ENCODE measurements around the gene GPER1.
"Not testable (repeated sequence)": the region's sequence is repeated elsewhere in the genome, so short reads cannot be mapped to it uniquely, and the experiment has no call there.

Gene GPER1

DNA sequence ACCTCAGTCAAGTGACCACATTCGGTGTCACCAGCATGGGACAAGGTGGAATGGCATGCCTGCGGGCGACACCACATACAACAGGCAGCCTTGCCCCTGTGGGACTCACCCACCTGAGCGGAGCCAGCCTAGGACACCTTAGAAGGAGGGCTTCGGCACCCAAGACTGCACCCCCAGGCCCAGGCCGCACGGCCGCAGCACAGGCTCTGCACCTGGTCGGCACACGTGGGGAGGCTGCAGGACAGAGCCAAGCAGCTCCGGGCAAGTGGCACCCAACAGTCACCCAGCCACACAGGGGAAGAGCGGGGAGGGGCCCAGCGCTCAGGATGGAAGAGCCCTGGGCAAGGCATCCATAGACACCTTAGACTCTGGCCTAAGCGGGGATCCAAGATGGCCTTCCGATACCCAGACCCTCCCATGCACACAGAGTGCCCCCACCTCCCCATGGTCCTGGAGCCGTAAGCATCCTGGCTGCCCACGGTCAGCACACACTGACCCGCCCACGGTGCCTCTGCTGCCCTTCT, 16.1 kb upstream of the GPER1 start:
- DNase-seq, result no peak

DNA sequence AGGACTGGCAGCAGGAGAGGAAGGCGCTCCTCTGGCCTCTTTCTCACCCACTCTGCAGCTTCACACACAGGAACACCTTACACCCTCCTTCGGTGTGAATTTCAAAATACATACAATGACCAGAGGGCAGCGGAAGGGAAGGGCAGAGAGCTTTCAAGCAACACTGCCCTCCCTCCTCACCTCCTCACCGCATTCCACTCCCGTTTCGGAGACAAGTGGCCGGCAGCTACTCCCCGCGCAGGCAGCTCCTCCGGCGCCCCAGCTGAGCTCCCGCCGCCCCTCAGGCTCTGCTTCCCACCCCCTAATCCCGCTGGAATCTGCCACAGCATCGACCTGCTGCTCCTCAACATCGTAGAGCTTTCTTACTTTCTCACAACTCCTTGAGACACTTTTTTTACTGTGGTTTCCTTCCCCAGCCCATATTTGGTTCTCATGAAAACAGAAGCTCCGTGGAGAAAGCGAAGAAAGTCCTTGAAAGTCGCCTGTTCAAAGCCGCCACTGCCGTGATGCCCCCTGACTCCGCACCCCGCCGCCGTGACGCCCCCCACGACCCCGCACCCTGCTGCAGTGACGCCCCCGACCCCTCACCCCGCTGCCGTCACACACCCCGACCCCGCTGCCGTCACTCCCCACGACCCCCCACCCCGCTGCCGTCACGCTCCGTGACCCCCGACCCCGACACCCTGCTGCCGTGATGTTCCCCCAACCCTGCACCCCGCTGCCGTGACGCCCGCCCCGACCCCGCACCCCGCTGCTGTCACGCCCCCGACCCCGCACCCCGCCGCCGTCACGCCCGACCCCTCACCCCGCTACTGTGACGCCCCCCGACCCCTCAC, 14.6 kb upstream of the GPER1 start:
- no peak for DNase-seq

DNA sequence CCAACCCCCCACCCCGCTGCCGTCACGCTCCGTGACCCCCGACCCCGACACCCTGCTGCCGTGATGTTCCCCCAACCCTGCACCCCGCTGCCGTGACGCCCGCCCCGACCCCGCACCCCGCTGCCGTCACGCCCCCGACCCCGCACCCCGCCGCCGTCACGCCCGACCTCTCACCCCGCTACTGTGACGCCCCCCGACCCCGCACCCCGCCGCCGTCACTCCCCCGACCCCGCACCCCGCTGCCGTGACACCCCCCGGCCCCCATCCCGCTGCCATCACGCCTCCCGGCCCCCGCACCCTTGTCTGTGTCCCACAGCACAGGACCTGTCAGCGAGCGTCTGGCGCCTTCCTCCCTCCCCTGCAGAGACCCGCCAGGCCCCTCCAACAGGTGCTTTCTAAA, 13.9 kb upstream of the GPER1 start:
- not testable (repeated sequence) for DNase-seq

DNA sequence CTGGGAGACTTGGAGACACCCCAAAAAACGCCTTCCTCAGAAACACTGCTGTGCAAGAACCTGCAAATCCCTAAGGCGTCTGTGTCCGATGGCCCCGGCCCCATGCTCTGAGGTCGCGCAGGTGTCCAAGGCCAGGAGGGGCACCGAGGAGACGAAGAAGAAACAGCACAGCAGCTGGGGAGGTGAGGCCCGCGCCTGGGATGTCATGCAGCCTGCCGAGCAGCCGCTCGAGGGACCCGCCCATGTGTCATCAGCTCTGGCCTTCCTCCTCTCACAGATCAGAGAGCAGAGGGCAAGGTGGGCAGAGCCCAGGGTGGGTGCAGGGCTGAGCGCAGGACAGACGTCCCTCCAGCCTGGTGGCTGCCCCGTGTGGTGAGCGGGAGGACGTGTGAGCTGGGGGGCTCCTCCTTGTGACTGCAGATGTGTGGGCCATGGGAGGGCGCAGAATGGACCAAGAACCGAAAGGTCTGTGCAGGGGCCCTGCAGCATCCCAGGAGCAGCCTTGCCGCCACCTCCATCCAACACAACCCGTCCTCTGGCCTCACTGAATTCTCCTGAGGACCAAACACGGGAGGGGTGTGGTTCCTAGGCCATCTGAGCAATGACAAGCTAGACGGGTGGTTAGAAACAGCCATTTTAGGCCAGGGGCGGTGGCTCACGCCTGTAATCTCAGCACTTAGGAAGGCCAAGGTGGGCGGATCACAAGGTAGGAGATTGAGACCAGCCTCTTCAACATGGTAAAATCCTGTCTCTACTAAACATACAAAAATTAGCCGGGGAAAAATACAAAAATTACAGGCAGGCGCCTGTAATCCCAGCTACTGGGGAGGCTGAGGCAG, 13.1 kb upstream of the GPER1 start:
- no peak for DNase-seq

DNA sequence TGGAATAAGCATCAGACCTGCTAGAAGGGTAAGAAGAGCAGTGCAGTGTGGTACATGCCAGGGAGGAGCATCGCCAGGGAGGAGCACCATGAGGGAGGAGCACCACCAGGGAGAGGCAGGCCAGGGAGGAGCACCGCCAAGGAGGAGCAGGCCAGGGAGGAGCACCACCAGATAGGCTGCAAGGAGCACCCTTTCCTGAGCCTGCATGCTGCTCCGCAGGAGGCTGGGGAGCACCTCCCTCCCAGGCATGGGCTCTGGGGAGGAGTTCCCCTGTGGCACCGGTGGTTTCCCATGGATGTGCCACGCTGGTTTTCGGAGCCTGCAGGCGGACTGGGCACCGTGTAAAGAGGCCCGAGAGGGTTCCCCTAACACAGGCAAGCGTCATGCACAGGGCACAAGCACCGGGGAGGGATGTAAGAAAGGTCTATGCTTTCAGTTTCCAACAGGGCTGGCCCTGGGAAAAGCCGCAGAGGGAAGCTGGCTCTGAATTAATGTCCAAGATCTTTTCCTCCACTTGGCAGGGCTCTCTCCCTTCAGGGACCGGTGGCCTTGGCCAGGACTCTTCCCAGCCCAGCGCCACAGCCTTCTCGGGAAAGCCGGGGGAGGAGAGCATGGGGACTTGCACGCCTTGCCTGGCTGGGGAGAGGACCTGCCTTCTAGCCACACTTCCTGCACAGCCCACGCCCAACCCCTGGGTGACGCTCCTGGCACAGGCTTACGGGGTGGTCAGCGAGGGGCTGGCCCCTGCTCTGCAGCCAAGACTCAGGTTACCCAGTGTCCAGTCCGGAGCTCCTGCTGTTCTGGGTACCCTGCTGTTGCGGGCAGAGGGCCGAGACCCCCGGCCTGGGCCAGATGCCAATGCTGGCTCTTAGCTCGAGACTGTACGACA, 11.5 kb upstream of the GPER1 start:
- DNase-seq, result no peak

DNA sequence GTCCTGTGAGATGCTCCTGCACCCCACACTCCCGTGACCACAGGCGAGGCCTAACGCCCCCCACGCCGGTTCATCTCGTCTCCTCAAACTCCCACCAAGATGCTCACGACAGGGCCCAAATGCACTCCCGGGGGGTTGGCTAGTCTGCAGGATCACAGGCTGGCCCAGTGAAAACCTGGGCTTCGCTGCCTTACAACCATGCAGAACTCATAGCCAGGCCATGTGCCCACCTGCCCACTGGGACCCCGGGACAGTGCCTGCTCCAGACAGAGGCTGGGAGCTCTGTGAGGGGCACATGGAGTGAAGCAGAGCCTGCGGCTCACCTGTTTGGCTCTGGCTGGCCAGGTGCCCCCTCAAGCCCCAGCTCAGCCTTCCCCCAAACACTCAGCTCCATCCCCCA, 9.4 kb upstream of the GPER1 start:
- no peak for DNase-seq

DNA sequence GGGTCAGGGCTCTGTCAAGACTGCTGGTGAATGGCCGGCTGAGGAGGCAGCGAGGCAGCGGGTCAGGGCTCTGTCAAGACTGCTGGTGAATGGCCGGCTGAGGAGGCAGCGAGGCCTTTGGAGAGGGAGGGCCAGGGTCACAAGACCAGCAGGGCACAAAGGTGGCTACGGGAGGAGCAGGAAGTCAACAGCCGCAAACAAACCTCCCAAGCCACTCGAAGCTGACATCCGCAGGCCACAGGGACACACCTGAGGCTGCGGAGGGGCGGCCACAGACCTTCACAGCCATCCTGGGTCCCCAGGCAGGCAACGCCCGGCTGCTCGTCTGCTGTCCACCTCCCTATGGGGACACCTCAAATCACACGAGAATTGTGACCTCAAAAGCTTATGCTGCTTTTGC, 8.9 kb upstream of the GPER1 start:
- DNase-seq, result no peak

DNA sequence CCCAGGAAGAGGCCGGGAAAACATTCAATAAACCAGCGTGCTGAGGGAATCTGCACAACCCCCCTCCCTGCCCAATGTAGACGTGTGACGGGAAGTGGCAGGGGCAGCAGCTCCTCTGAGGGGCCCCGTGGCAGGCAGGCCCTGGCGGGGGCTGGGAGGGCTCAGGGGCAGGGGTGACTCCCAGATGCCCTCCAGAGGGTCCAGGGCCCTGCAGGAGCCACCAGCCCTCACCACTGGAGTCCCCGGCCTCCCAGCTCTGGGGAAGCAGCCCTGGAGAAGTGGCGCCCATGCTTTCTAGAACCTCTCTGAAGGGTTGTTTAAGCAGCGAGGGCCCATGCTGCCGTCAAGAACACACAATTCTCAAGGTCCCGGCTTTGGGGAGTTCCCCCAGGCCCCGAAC, 8.4 kb upstream of the GPER1 start:
- DNase-seq, result no peak

DNA sequence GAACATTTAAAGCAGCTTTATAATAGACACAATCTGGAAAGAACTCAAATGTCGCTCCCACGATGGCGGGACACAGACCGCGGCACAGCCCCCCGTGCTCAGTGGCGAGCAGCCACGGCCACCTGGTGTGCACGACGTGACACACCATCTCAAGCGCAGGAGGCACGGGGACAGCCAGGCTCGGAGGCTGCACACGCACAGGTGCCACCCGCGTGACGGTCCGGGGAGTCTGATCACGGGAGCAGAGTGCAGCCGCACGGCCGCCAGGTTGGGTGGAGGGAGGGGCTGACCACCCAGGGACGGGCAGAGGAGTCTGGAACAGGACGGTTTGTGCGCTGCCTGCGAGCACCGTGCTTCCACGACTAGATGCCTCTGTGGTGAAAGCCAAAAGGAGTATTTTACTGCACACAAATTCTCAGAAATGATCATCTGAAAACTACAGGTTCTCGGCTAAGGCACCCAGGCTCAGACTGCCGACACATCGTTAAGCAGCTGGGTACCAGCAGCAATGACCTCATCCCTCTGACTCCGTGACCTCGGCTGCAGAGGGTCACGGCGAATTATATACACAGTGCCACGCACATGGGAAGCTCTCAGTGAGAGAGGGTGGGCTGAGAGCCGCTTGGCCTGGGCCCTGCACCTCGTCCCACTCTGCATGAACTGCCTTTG, 7.5 kb upstream of the GPER1 start:
- no peak for DNase-seq

DNA sequence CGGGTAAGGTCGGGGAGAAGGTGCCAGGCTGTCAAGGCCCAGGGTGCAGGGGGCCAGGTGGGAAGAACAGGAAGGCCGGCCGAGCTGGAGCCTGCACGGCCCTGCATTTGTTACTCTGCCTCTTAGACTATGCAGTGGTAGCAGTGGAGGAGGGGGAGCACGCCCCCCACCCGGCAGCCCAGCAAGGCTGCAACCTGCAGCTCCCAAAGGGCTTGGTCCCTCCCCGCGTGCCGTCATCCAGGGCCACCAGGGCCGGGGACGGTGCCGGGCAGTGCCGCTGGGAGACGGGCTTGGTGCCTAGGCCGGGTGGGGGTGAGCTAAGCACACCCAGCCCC, 7.0 kb upstream of the GPER1 start:
- no peak for DNase-seq

DNA sequence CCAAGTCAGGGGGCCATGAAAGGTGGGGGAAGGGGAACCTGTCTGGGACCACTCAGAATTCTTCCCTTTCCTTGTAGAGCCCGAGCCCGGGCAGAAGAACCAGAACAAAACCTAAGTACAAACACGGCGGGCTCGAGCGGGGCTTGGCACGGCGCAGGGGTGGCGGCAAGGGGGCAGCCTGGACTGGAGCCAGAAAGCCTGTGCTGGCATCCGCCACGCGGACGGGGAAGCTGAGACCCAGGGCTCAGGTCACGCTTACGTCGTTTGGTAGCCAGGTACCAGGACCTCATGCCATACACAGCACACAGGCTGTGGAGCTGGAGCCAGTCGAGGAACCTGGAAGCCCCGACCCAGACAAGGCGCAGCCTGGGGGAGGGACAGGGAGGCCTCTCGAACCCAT, 6.6 kb upstream of the GPER1 start:
- no peak for DNase-seq

DNA sequence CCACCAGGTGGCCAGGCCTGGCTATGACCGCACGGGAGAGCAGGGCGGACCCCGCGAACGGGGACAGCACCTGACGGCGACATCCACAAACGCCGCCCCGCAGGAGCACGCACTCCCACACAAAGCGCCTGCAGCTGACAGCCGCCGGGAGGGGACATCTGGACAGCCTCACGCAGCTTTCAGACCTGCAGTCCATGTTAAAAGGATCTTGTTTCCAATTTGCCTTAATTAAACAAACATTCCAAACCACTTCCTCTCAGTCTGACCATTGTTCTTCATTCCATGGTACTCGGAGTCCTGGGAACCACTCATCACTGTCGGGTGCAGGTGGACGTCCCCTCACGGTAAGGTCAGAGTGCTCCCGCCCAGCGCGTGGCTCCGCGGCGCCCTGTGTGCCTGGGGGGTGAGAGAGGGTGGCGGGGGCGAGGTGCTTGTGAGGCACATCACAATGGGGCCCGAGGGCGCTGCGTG, 5.9 kb upstream of the GPER1 start:
- no peak for DNase-seq

DNA sequence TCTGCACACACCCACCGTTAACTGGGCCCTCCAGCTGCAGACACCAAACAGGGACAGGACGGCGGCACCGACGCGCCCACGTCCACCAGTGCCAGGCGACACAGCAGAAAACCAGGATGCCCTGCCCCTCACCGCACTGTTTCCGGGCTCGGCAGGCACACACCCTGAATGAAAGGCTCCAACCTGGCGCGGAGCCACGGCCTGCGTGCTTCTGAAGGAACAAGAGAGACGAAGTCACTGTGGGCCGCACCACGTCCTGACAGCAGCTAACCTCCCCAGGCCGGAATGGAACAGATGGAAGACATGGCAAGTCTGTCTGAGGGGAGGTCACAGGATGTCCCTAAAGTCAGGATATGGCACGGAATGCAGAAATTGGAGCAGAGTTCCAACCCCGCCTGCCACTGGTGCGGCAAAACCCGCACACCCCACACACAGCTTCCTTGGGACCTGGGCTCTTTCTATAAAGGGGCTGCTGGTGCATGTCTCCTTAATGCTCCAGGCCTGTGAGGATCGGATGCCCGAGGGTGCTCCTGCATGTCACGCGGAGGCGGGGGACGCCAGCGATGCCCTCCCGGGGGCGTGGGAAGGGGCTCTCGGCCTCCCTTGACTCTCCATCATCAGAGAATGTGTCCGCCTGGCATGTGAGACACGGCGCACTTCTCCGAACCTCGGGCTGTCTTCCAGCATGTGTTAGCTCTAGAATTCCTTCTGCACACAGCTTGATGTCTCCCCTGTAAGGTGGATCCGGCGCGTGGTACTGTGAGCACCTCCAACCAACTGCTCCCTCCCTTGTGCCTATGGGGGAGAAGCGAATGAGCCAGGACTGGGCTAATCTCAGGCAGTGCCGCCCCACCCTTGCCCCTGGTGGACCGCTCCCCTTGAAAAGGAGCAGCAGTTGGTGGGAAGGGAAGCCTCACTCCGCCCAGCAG, 3.9 kb upstream of the GPER1 start:
- DNase-seq, result no peak

DNA sequence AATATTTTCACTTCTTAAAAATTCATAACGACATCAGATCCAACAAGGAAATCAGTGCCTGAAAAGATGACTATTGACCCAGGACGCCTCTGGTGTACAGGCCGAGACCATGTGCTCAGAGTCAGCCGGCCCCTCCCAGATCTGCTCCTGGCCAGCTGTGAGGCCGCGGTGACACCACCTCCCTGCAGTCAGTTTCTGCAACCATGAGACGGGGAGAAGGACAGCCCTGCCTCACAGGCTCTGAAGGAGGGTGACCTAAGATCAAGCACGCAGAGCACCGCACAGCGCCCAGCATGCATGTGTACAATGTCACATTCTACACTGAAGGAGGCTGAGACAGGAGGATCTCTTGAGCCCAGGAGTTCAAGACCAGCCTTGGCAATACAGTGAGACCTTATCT, 2.6 kb upstream of the GPER1 start:
- DNase-seq, result no peak

DNA sequence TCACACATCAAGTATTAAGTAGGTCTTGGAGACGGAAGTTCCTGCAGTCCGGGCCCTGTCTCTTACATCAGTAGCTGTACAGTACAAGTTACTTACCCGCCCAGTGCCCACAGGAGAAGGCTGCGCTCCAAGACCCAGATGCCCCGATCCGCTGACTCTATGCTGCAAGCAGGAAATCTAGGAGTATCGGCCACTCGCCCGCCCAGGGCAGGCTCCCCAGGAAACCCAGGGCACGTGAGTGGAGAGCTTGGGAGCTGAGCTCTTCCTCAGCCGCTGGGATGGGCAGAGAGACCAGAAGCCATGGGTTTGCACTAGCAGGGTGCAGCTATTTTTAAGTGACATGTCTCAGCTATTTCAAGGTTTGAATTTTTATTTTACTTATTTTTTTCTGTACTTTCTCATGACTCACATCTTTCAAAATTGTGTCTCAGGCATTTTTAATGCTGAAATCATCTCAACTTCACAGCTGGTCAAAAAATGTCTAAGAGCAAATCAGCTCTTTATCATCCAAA, 1.9 kb upstream of the GPER1 start:
- no peak for DNase-seq

DNA sequence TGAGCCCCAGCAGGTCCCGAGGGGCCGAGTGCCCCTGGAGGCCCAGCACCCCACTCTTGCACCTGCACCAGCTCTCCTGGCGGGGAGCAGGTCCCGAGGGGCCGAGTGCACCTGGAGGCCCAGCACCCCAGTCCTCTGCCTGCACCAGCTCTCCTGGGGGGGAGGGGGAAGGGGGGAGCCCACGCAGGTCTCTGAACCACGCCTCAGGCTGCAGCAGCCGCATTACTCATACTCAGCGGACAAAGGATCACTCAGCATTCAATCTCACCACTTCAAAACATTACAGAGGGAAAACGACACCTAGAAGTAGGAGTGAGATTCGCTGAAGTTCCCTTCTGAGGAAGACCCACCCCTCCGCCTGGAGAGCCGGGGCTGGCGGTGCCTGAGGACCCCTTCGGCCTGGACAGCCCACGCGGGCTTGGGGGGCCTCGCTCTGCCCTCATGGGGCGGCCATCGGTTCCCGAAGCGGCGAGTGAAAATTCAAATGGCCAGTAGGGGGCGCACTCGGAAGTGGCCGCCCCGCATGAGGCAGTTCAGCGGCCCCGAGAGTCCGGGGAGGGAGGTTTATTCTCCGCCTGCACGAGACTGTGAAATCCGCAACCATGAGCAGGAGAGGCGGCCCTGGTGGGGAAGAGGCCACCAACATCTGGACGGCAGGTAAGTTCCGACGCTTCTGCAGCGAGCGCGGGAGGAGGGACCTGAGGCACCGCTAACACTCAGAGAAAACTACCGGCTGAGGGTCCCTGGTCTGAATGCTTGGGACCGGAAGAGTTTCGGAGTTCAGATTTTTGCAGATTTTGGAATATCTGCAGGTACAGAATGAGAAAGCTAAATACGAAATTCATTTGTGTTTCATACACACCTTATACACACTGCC, 1.1 kb upstream of the GPER1 start:
- peak; percentile 56 for DNase-seq

DNA sequence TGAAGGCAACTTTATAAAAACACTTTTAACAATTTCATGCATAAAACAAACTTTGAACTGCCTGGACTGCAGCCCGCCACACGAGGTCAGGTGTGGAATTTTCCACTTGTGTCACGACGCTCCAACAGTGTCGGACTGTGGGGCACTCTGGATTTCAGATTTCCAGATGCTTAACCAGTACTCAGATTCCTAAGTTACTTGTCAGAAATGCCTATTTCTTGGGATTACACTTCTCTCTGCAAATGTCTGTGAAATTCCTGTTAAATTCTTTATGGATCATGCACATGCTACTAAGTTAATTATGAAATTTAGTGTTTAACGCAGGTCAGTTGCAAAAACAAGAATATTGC, 473 bp upstream of the GPER1 start:
- no peak for DNase-seq

DNA sequence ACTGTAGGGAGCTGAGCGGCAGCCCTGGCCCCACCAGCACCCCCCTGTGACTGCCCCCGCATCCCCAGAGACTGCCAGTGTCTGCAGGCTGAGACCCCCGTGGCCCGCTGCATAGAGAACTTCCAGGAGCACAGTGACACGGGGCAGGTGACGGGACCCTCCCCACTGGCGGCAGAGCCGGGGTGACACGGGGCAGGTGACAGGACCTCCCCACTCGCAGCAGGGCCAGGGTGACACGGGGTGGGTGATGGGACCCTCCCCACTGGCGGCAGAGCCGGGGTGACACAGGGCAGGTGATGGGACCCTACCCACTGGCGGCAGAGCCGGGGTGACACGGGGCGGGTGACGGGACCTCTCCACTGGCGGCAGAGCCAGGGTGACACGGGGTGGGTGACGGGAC, 2.3 kb downstream of the GPER1 start:
- no peak for DNase-seq

DNA sequence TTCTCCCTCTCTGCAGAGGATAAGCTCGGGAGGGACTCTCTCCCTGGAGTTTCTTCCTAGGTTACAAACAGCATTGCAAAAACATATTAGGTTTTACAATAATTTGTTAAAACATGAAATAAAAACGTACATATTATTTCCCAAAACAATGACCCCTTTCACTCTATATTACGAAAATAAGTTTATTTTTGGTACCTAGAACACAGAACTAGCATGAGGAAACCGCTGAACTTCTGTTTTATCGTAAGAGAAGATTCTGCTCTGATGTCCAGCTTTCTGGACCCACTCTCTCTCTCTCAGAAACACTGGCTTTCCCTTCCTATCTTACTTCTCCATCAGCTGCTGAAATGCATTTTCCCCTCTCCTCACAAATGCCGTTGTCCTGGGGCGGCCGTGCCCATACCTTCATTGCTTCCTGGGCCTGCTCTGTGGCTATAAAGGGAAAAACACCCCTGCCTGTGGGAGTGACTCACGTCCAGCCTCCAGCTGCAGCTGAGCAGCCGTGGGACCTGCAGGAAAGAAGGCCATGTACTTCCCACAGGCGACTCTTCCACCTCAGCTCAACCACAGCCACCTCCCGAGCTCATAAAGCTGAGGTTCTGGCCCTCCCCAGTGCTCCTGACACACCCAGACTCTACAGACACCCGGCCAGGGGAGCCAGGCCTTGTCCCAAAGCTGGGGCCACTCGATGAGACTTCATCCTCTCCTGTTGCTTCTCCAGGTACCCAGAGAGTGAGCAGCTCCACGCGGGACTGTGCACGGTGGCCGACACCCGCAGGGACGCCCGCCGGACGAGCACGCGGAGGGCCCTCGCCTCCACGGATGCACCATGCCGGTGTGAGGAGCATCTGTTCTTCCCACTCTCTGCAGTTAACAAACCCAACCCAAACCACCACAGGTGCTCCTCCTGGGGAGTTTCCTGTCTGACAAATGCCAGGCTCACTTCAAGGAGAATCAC, 3.1 kb downstream of the GPER1 start:
- no peak for DNase-seq
